SW 1271 (cell line): ENCODE data around the gene ANGPTL2.

Source experiments
- DNase-seq, 2 experiments: peaks; one replicate each; lab custom pipeline; 2025; lab: John Stamatoyannopoulos, UW

ANGPTL2 gene

GRCh38 chr9:127136081-127136879, 13.8 kb upstream of the ANGPTL2 start:
- no peak for DNase-seq

GRCh38 chr9:127135056-127135745, 12.8 kb upstream of the ANGPTL2 start:
- DNase-seq, result no peak

- no peak for DNase-seq
These were observed 11.3 kb upstream of the ANGPTL2 start for GRCh38 chr9:127133739-127134167.

GRCh38 chr9:127132921-127133647, 10.6 kb upstream of the ANGPTL2 start:
- DNase-seq, result no peak

- no peak for DNase-seq
These were observed 9.9 kb upstream of the ANGPTL2 start for GRCh38 chr9:127132375-127132774.

- peak; percentile 10 to 33 for DNase-seq
These were observed 9.4 kb upstream of the ANGPTL2 start for GRCh38 chr9:127131871-127132270.

GRCh38 chr9:127130661-127131538, 8.5 kb upstream of the ANGPTL2 start:
- DNase-seq, result no peak

- DNase-seq, result no peak
These were observed 7.8 kb upstream of the ANGPTL2 start for GRCh38 chr9:127130235-127130634.

- no peak for DNase-seq
These were observed 7.3 kb upstream of the ANGPTL2 start for GRCh38 chr9:127129718-127130085.

- DNase-seq, result no peak
These were observed 6.8 kb upstream of the ANGPTL2 start for GRCh38 chr9:127129073-127129717.

- no peak for DNase-seq
These were observed 6.1 kb upstream of the ANGPTL2 start for GRCh38 chr9:127128341-127129072.

GRCh38 chr9:127126971-127127370, 4.5 kb upstream of the ANGPTL2 start:
- no peak for DNase-seq

- no peak for DNase-seq
These were observed 2.4 kb upstream of the ANGPTL2 start for GRCh38 chr9:127124792-127125191.

GRCh38 chr9:127124111-127124531, 1.7 kb upstream of the ANGPTL2 start:
- no peak for DNase-seq

GRCh38 chr9:127123064-127123890, 842 bp upstream of the ANGPTL2 start:
- DNase-seq, result no peak

- no peak for DNase-seq
These were observed 733 bp downstream of the ANGPTL2 start for GRCh38 chr9:127121628-127122175.

- no peak for DNase-seq
These were observed 3.1 kb downstream of the ANGPTL2 start for GRCh38 chr9:127119320-127119709.

- DNase-seq, result no peak
These were observed 3.7 kb downstream of the ANGPTL2 start for GRCh38 chr9:127118597-127119319.

GRCh38 chr9:127117801-127118200, 4.6 kb downstream of the ANGPTL2 start:
- DNase-seq, result no peak
